Skeletal muscle tissue (tissue), 4 donors: Measurements from ENCODE around the gene SAMD3. TPM values are rescaled to one million over a fixed set of nuclear protein-coding genes. Genes with fewer than 3 reads are reported as not detected.

Experiments
- H3K27ac ChIP-seq: one replicate; pipeline ENCODE4 v1.7.0; 2013; ENCODE audit warnings: mild to moderate bottlenecking, low read depth, low read length, inconsistent platforms
- H3K27me3 ChIP-seq, 3 donors: one replicate each; pipeline ENCODE4 v1.7.0; 2013; ENCODE audit warnings: low read length in 3 of 3; ENCODE audit not compliant: control insufficient read depth in 3 of 3, insufficient read depth in 3 of 3
- H3K36me3 ChIP-seq, 3 donors: one replicate each; pipeline ENCODE4 v1.7.0; 2013; ENCODE audit warnings: low read length in 3 of 3; ENCODE audit not compliant: control insufficient read depth in 3 of 3, insufficient read depth in 3 of 3
- H3K4me1 ChIP-seq, 3 donors: one replicate each; pipeline ENCODE4 v1.7.0; 2013; ENCODE audit warnings: low read length in 3 of 3, mild to moderate bottlenecking in 3 of 3; ENCODE audit not compliant: control insufficient read depth in 3 of 3, insufficient read depth in 3 of 3
- H3K4me3 ChIP-seq, 3 donors: one replicate each; pipeline ENCODE4 v1.7.0; 2013; ENCODE audit warnings: low read length in 3 of 3
- H3K9ac ChIP-seq, 3 donors: one replicate each; pipeline ENCODE4 v1.7.0; 2013; ENCODE audit warnings: low read length in 3 of 3, mild to moderate bottlenecking in 3 of 3, moderate library complexity in 2 of 3, low read depth in 1 of 3
- H3K9me3 ChIP-seq, 3 donors: one replicate each; pipeline ENCODE4 v1.7.0; 2013; ENCODE audit warnings: low read length in 3 of 3; ENCODE audit not compliant: control insufficient read depth in 3 of 3
- total RNA-seq: library from RNA; depleted of rRNA; stranded (reverse); fragments of >200 nt; gene quantifications from one replicate; pipeline ENCODE4 v1.2.3, GENCODE V29; 2014
- donor health status: Osteomylitis.

Gene SAMD3
- total RNA-seq, 1 donor from 2014 or later = 8.9 TPM

DNA sequence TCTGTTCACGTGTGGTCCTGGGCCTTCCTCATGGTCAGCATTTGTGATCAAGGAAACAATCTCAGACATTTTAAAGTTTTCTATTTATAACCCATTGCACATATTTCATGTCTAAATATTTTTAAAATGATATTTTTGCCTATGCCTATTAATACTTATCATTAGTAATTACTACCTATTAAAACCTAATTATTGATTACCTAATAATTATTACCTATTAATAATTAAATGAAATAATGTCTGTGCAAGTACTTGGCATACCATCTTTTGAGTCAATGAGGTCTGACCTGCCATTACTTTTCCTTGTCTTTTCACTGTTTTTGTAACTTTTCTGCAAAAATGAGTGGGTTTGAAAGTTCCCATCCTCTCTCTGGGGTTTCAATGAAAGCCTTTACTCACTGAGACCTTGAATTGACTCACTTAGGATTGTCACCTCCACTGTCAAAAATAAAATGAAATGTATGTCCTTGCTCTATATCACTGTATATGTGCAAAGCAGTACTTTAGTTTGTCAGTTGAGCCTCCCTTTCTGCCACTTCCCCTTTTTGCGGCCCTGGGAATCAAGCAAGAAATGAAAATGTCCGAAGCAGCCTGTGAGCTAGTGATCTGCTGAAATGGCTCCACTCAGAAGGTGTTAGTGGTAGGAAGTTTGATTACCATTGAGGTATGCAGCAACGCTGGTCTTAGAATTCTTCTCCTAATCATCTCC lies 116.6 kb downstream of the SAMD3 start:
- Histone ChIP-seq H3K9me3 (no peaks in the 10 kb centered on the region), H3K4me1 (no peaks in the 10 kb centered on the region), H3K36me3 (peaks cover 0 to 4% (median 0%) of the 10 kb centered on the region in 3 donors), H3K9ac (no peak overlapping the region), H3K27me3 (no peaks in the 10 kb centered on the region), H3K4me3 (no peak overlapping the region), H3K27ac (no peak overlapping the region)

DNA sequence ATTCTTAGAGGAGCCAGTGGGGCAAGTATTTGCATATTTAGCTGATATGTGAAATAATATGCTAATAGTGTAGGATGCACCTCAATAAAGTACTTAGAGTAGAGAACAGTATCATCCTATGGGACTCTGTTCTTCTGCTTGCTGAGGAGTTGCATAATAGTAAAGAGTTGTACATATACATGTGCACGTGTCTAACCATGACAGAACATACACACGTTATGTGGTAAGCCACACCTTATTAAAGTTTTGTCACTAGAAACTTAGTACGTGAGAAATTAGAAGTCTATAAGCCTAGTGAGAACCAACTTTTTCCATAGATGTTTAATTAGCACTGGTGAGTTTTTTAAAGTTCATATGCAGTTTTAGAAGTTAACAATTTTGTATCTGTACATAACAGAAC lies 123.6 kb downstream of the SAMD3 start:
- Histone ChIP-seq H3K9ac (no peak overlapping the region), H3K27ac (no peak overlapping the region), H3K36me3 (peaks cover 0 to 7% (median 0%) of the 10 kb centered on the region in 3 donors), H3K9me3 (no peaks in the 10 kb centered on the region), H3K27me3 (no peaks in the 10 kb centered on the region), H3K4me1 (no peaks in the 10 kb centered on the region), H3K4me3 (no peak overlapping the region)

DNA sequence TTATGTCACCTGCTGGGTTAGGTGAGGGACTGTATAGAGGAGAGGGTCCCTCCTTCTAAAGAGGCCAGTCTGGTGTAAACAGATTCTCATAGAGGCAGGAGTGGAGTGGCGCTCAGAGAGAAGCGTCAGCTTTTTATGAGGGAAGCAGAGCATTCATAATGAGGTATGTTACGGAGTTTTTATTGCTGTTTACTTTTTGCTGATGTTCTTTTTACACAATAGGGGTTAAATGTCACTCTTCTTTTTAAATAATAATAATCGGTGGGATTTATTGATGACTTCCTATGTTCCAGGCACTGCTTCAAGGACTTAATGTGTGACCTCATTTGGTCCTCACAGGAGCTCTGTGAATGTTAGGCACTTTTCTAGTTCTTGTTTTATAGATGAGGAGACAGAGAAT lies 124.4 kb downstream of the SAMD3 start:
- Histone ChIP-seq H3K4me1 (no peaks in the 10 kb centered on the region), H3K27ac (no peak overlapping the region), H3K9me3 (no peaks in the 10 kb centered on the region), H3K9ac (no peak overlapping the region), H3K36me3 (peaks cover 0 to 7% (median 0%) of the 10 kb centered on the region in 3 donors), H3K27me3 (no peaks in the 10 kb centered on the region), H3K4me3 (no peak overlapping the region)

Other genes starting within 250 kb of the SAMD3 start
- 9.4 TPM for gene L3MBTL3, start 204.4 kb downstream of the SAMD3 start, total RNA-seq
- 21.4 TPM for gene TMEM200A, start 143.1 kb upstream of the SAMD3 start, total RNA-seq